ENCODE measurements around the gene ALKBH7.
"Not testable (repeated sequence)": the region's sequence is repeated elsewhere in the genome, so short reads cannot be mapped to it uniquely, and the experiment has no call there.

ALKBH7 gene

DNA sequence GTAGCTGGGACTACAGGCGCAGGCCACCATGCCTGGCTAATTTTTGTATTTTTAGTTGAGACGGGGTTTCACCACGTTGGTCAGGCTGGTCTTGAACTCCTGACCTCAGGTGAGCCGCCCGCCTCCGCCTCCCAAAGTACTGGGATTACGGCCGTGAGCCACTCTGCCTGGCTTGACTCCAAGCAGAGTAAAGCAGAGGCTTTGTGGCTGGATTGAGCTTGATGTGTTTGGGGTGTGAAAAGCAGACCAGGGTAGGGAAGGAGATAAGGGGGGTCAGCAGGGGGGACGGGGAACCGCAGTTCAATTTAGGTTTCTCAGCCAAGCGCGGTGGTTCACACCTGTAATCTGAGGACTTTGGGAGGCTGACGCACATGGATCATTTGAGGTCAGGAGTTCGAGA, 15.4 kb upstream of the ALKBH7 start:
- Mint-ChIP-seq H3K4me1 (peaks cover 3% of the 10 kb centered on the region), H3K27ac (no peak overlapping the region), H3K36me3 (peaks cover 8% of the 10 kb centered on the region), H3K27me3 (no peaks in the 10 kb centered on the region), H3K9me3 (no peaks in the 10 kb centered on the region), H3K4me3 (no peak overlapping the region)
- no peak for DNase-seq
- CTCF ChIA-PET = no interaction called here

DNA sequence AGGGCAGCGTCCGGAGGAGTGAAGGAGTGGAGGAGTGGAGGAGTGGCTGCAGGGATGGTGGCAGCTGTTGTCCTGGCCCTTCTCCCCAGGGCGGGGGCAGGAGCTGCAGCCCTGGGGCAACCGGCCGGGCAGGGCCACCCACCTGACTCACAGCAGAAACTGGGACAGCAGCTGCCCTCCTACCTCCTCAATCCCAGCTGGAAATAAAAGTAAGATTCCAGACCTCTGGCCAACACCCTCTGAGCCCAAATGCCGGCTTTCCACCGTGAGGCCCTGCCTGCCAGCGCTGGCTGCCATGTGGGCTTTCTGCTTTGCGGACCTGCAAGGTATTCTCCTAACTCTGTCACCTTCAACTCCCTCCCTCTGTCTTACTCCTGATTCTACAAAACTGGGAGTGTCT, 14.6 kb upstream of the ALKBH7 start:
- H3K27me3 Mint-ChIP-seq = no peaks in the 10 kb centered on the region
- peaks cover 8% of the 10 kb centered on the region for H3K4me1 Mint-ChIP-seq
- no peak for DNase-seq
- peaks cover 5% of the 10 kb centered on the region for H3K36me3 Mint-ChIP-seq
- no peak overlapping the region for H3K4me3 Mint-ChIP-seq
- CTCF ChIA-PET = no interaction called here
- no peak overlapping the region for H3K27ac Mint-ChIP-seq
- no peaks in the 10 kb centered on the region for H3K9me3 Mint-ChIP-seq

DNA sequence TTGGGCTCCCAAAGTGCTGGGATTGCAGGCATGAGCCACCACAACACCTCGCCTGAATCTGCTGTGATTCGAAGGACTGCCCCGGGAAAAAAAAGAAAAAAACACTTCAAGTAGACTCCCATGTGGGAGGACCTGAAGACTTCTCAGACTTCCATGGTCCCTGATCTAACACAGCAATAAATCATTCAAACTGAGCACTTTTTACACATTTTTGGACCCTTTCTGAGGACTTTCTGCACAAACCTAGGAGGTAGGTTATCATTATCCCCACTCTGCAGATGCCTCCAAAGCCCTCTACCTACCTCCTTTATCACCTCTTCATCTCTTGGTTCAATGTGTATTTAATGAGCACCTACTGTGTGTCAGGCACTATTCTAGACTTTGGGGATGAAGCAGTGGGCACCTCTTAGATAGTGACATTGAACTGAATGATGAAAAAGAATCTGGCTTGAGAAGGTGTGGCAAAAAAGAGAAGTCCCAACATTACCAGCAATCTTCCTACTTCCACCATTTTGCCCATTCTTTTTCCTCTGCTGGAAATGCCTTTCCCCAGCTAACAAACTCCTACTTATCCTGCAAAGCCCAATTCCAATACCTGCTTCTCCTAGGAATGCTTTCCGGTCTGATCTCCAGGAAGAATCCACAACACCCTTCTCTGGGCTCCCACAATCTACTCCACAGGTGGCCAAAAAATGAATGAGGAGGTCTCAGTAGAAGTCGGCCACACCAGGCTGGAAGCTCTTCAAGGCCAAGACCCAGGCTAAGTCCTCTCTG, 12.8 kb upstream of the ALKBH7 start:
- no peak overlapping the region for H3K27ac Mint-ChIP-seq
- H3K36me3 Mint-ChIP-seq = peaks cover 15% of the 10 kb centered on the region
- no peak for DNase-seq
- peaks cover 16% of the 10 kb centered on the region for H3K4me1 Mint-ChIP-seq
- CTCF ChIA-PET = no interaction called here
- no peaks in the 10 kb centered on the region for H3K9me3 Mint-ChIP-seq
- no peaks in the 10 kb centered on the region for H3K27me3 Mint-ChIP-seq
- peak overlapping the region; percentile 17 for H3K4me3 Mint-ChIP-seq

DNA sequence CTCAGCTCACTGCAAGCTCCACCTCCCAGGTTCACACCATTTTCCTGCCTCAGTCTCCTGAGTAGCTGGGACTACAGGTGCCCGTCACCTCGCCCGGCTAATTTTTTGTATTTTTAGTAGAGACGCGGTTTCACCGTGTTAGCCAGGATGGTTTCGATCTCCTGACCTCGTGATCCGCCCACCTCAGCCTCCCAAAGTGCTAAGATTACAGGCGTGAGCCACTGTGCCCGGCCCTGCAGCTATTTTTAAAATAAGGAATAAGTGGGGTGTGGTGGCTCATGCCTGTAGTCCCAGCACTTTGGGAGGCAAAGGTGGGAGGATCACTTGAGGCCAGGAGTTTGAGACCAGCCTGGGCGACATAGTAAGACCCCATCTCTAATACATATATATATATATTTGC, 12.1 kb upstream of the ALKBH7 start:
- H3K4me3 Mint-ChIP-seq, H3K27ac Mint-ChIP-seq, H3K27me3 Mint-ChIP-seq, CTCF ChIA-PET, H3K9me3 Mint-ChIP-seq, DNase-seq: not testable (repeated sequence)
- Mint-ChIP-seq H3K4me1 (peaks cover 16% of the 10 kb centered on the region), H3K36me3 (peaks cover 20% of the 10 kb centered on the region)

DNA sequence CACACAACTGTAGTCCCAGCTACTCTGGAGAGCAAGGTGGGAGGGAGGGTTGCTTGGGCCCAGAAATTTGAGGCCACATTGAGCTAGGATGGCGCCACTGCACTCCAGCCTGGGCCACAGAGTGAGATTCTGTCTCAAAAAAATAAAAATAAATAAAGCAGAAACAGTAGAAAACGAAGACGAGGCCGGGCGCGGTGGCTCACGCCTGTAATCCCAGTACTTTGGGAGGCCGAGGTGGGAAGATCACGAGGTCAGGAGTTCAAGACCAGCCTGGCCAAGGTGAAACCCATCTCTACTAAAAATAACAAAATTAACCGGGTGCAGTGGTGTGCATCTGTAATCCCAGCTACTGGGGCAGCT, 11.8 kb upstream of the ALKBH7 start:
- H3K4me3 Mint-ChIP-seq = peak overlapping the region; percentile 95
- H3K27me3 Mint-ChIP-seq, H3K9me3 Mint-ChIP-seq, DNase-seq, CTCF ChIA-PET: not testable (repeated sequence)
- peaks cover 21% of the 10 kb centered on the region for H3K36me3 Mint-ChIP-seq
- H3K27ac Mint-ChIP-seq = peak overlapping the region; percentile 99
- peaks cover 17% of the 10 kb centered on the region for H3K4me1 Mint-ChIP-seq

DNA sequence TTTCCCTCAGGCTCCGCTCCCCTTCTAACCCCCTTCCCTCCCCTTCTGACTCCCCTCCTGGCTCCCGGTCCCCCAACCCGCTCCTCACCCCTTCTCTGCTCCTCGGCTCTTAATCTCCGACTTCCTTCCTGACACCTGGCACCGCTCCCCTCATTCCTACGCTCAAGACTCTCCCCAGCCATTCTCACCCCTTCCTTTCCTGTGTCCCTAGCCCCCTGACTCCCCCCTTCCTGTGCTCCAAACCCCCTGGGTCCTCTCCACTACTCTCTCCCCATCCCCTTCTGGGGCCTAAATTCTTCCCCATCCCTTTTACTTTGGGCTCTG, 10.6 kb upstream of the ALKBH7 start:
- CTCF ChIA-PET = no interaction called here
- Mint-ChIP-seq H3K4me1 (peaks cover 21% of the 10 kb centered on the region), H3K36me3 (peaks cover 27% of the 10 kb centered on the region), H3K4me3 (peak overlapping the region; percentile 95), H3K9me3 (no peaks in the 10 kb centered on the region), H3K27me3 (no peaks in the 10 kb centered on the region), H3K27ac (peak overlapping the region; percentile 99)
- no peak for DNase-seq

DNA sequence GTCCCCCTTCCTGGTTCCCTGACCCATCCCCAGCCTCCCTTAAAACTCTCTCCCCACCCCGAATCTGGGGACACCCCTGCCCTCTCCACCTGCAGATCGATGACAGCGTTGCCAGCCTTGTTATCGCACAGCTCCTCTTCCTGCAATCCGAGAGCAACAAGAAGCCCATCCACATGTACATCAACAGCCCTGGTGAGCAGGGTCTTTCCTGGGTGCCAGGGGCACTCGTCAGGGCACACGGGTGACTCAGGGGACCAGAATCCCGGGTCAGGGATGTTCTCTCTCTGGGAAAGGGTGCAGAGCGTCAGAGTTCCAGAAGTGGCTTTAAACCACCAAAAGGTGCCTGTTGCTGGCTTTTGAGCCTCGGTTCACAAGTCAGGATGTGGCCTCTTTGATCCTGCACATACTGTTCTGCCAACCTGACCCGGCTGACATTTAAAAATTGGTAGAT, 10.2 kb upstream of the ALKBH7 start:
- H3K4me1 Mint-ChIP-seq = peaks cover 21% of the 10 kb centered on the region

DNA sequence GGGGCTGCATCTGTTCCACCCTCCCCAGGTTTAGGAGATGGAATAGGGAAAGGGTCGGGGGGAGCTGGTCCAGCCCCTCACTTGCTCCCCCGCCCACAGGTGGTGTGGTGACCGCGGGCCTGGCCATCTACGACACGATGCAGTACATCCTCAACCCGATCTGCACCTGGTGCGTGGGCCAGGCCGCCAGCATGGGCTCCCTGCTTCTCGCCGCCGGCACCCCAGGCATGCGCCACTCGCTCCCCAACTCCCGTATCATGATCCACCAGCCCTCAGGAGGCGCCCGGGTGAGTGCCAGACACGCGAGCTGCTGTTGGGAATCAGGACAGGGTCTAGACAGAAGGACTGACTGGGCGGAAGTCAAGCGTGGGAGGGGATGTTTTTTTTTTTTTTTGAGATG, 8.2 kb upstream of the ALKBH7 start:
- H3K4me3 Mint-ChIP-seq = peak overlapping the region; percentile 35
- H3K9me3 Mint-ChIP-seq = no peaks in the 10 kb centered on the region
- H3K27ac Mint-ChIP-seq = peak overlapping the region; percentile 60
- H3K27me3 Mint-ChIP-seq = no peaks in the 10 kb centered on the region
- H3K4me1 Mint-ChIP-seq = peaks cover 23% of the 10 kb centered on the region
- DNase-seq = no peak
- CTCF ChIA-PET = interaction anchor here (1.9 kb wide), 1 partner anchor 8 kb away, joined by 7 read pairs; the partner anchor contains the start of gene ALKBH7
- H3K36me3 Mint-ChIP-seq = peaks cover 39% of the 10 kb centered on the region

More for the DNA sequence above, 10.2 kb upstream of the ALKBH7 start:
- peak; percentile 73 for DNase-seq
- CTCF ChIA-PET = interaction anchor here (1.9 kb wide), 1 partner anchor 10 kb away, joined by 7 read pairs; the partner anchor contains the start of gene ALKBH7
- H3K9me3 Mint-ChIP-seq = no peaks in the 10 kb centered on the region
- H3K27me3 Mint-ChIP-seq = no peaks in the 10 kb centered on the region
- H3K4me3 Mint-ChIP-seq = peak overlapping the region; percentile 95
- H3K27ac Mint-ChIP-seq = peak overlapping the region; percentile 99
- H3K36me3 Mint-ChIP-seq = peaks cover 29% of the 10 kb centered on the region

DNA sequence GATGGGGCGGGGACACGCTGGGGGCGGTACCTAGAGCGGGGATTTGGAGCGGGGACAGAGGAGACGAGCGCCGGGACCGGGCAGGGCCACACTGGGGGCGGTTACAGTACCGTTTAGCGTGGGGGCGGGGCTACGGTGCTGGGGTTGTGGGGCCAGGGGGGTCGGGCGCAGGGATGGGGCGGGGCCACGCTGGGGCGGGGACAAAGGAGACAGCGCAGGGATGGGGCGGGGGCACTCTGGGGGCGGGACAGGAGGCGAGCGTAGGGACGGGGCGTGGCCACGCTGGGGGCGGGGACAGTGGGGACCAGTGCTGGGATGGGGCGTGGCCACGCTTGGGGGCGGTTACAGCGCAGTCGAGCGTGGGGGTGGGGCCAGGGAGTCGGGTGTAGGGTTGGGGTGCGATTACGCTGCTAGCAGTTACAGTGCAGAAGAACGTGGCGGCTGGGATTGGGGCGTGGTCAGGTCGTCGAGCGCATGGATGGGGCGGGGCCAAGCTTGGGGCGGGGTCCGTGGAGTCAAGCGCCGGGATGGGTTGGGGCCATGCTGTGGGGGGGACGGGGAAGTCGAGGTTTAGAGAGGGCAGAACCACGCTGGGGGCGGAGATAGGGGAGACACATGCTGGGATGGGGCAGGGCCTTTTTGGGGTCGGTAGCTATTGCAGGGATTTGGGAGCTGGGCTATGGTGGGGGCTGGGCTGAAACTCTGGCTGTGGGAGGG, 660 bp downstream of the ALKBH7 start:
- H3K9me3 Mint-ChIP-seq = no peaks in the 10 kb centered on the region
- CTCF ChIA-PET = interaction anchor here (1.0 to 1.7 kb wide), 2 partner anchors 10 to 20 kb away, joined by 3 to 7 read pairs; no protein-coding TSS in a partner anchor
- H3K36me3 Mint-ChIP-seq = peaks cover 13% of the 10 kb centered on the region

DNA sequence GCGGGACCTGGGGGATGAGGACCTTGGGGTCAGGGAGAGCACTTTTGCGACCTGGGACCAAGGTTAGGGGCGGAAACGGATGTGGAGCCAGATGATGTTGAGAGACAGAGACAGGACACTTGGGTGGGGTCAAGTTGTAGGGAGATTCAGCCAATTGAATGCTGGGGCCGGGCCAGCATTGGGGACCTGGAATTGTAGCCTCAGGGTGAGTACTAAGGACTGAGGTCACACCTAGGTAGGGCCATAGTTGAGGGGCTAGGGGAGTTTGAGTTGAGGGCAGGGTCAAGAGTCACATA, 1.2 kb downstream of the ALKBH7 start:
- peaks cover 22% of the 10 kb centered on the region for H3K4me1 Mint-ChIP-seq
- no peaks in the 10 kb centered on the region for H3K27me3 Mint-ChIP-seq
- H3K9me3 Mint-ChIP-seq = no peaks in the 10 kb centered on the region
- H3K4me3 Mint-ChIP-seq = peak overlapping the region; percentile 77
- CTCF ChIA-PET = no interaction called here
- DNase-seq = no peak
- peaks cover 14% of the 10 kb centered on the region for H3K36me3 Mint-ChIP-seq
- peak overlapping the region; percentile 98 for H3K27ac Mint-ChIP-seq

More for the DNA sequence above, 660 bp downstream of the ALKBH7 start:
- peaks cover 22% of the 10 kb centered on the region for H3K4me1 Mint-ChIP-seq
- peak overlapping the region; percentile 77 for H3K4me3 Mint-ChIP-seq
- peak overlapping the region; percentile 98 for H3K27ac Mint-ChIP-seq
- H3K27me3 Mint-ChIP-seq = no peaks in the 10 kb centered on the region
- peak; percentile 100 for DNase-seq

DNA sequence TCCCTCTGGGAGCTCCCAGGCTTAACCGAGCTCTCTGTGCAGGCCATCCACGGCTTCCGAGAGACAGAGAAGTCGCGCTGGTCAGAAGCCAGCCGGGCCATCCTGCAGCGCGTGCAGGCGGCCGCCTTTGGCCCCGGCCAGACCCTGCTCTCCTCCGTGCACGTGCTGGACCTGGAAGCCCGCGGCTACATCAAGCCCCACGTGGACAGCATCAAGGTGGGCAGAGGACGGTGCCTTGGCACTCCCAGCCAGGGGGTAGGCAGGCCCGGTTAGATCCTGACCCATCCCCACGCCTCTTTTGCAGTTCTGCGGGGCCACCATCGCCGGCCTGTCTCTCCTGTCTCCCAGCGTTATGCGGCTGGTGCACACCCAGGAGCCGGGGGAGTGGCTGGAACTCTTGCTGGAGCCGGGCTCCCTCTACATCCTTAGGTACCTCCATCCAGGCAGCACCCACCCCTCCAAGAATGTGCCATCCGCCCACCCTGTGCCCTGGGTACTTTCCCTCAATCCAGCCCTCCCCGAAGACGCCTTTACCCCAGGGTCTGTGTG, 1.6 kb downstream of the ALKBH7 start:
- DNase-seq = no peak
- Mint-ChIP-seq H3K4me1 (peaks cover 21% of the 10 kb centered on the region), H3K4me3 (peak overlapping the region; percentile 77), H3K36me3 (peaks cover 12% of the 10 kb centered on the region), H3K27ac (no peak overlapping the region), H3K27me3 (no peaks in the 10 kb centered on the region), H3K9me3 (no peaks in the 10 kb centered on the region)
- CTCF ChIA-PET = no interaction called here

DNA sequence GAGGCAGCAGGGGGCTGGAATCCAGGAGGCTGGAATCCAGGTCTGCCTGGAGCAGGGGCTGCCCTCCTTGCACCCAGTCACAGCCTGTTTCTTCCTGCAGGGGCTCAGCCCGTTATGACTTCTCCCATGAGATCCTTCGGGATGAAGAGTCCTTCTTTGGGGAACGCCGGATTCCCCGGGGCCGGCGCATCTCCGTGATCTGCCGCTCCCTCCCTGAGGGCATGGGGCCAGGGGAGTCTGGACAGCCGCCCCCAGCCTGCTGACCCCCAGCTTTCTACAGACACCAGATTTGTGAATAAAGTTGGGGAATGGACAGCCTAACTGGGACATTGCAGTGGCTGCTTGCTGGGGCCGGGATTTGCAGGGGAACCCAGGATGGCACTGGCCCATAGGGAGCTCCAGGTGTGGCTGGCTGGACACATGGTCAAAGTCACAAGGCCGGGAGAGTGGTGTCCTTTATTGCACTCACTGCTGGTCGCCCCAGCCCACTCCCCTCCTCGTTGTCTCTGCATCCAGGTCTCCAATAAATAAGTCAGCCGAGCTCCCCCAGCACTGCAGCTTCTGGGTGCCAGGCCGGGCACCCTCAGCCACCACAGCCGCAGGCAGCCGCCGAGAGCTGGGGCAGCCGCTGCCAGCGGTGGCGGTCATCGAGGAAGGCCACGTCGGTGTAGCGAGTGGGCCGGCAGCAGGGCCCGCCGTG, 2.3 kb downstream of the ALKBH7 start:
- no peaks in the 10 kb centered on the region for H3K27me3 Mint-ChIP-seq
- no peak overlapping the region for H3K27ac Mint-ChIP-seq
- H3K9me3 Mint-ChIP-seq = no peaks in the 10 kb centered on the region
- H3K4me3 Mint-ChIP-seq = no peak overlapping the region
- CTCF ChIA-PET = no interaction called here
- H3K4me1 Mint-ChIP-seq = peaks cover 17% of the 10 kb centered on the region
- DNase-seq = no peak
- peaks cover 10% of the 10 kb centered on the region for H3K36me3 Mint-ChIP-seq

DNA sequence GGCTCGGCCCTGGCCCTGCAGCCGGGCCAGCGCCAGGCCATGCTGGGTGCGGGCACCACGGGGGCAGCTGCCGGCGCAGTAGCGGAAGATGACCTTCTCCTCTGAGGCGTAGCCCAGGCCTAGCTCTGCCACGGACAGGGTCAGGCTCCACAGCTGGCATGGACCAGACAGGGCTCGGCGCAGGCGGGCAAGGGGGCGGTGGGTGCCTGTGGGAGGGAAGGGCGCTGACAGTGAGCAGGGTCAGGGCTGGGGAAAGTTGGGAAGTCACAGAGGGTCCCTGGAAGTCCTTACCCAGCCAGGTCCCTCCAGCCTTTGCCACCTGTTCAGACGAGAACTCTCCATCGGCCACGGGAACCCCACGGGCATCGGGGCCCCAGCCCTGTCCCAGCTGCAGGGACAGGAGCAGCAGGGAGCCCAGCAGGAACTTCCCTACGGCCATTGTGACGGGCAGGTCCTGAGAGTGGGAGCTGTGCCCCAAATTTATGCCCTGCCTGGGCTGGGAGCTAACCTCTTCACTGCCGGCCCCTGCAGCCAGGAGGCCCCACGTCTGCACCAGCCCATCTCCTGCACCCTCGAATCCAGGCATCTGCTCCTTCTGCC, 2.9 kb downstream of the ALKBH7 start, which contains the start of gene PSPN:
Gene PSPN (minus strand): TSS at position 523 of the 600 bp plus-strand sequence. CDS start 84 bp downstream, at position 439.
- Mint-ChIP-seq H3K4me3 (no peak within 1 kb of the TSS), H3K9me3 (no peaks in the 10 kb centered on the region)
- DNase-seq = no peak

More for the DNA sequence above, 2.9 kb downstream of the ALKBH7 start, which contains the start of gene PSPN:
- Mint-ChIP-seq H3K27me3 (no peaks in the 10 kb centered on the region), H3K27ac (no peak within 1 kb of the TSS), H3K4me1 (peaks cover 16% of the 10 kb centered on the region), H3K36me3 (peaks cover 14% of the 10 kb centered on the region)
- CTCF ChIA-PET = no interaction called here
